Measurements from ENCODE around the gene CNTN4.

CNTN4 gene

GRCh38 chr3:3023111-3023745 lies 924.6 kb downstream of the CNTN4 start:
- DNase-seq (ENCODE audit: low spot score), result no peak
- no peak for TF ChIP-seq CTCF (IDR thresholded peaks at IDR 0.05; ENCODE audit: borderline replicate concordance, control extremely low read depth, extremely low read depth, insufficient read depth, missing control alignments)
- in situ Hi-C loops (cut with MboI; ENCODE audit: low sequenced_read_pairs, unreplicated experiment), result loop anchor here (25.0 kb wide), 1 partner anchor 261 kb away; no protein-coding TSS in a partner anchor

- peak; percentile 48 for DNase-seq (ENCODE audit: low spot score)
- in situ Hi-C loops (cut with MboI; ENCODE audit: low sequenced_read_pairs, unreplicated experiment), result no loop called here
- no peak for TF ChIP-seq CTCF (IDR thresholded peaks at IDR 0.05; ENCODE audit: borderline replicate concordance, control extremely low read depth, extremely low read depth, insufficient read depth, missing control alignments)
Measured at GRCh38 chr3:3027976-3028567, 929.4 kb downstream of the CNTN4 start.

- no peak for TF ChIP-seq CTCF (IDR thresholded peaks at IDR 0.05; ENCODE audit: borderline replicate concordance, control extremely low read depth, extremely low read depth, insufficient read depth, missing control alignments)
- in situ Hi-C loops (cut with MboI; ENCODE audit: low sequenced_read_pairs, unreplicated experiment), result no loop called here
- no peak for DNase-seq (ENCODE audit: low spot score)
Measured at GRCh38 chr3:3031326-3031725, 932.7 kb downstream of the CNTN4 start.

- no peak for TF ChIP-seq CTCF (IDR thresholded peaks at IDR 0.05; ENCODE audit: borderline replicate concordance, control extremely low read depth, extremely low read depth, insufficient read depth, missing control alignments)
- in situ Hi-C loops (cut with MboI; ENCODE audit: low sequenced_read_pairs, unreplicated experiment), result no loop called here
- no peak for DNase-seq (ENCODE audit: low spot score)
Measured at GRCh38 chr3:3037156-3037555, 938.5 kb downstream of the CNTN4 start.

GRCh38 chr3:3038201-3038991 lies 939.7 kb downstream of the CNTN4 start:
- no peak for DNase-seq (ENCODE audit: low spot score)
- in situ Hi-C loops (cut with MboI; ENCODE audit: low sequenced_read_pairs, unreplicated experiment), result no loop called here
- no peak for TF ChIP-seq CTCF (IDR thresholded peaks at IDR 0.05; ENCODE audit: borderline replicate concordance, control extremely low read depth, extremely low read depth, insufficient read depth, missing control alignments)

- DNase-seq (ENCODE audit: low spot score), result no peak
- in situ Hi-C loops (cut with MboI; ENCODE audit: low sequenced_read_pairs, unreplicated experiment), result no loop called here
- no peak for TF ChIP-seq CTCF (IDR thresholded peaks at IDR 0.05; ENCODE audit: borderline replicate concordance, control extremely low read depth, extremely low read depth, insufficient read depth, missing control alignments)
Measured at GRCh38 chr3:3053974-3054373, 955.3 kb downstream of the CNTN4 start.
